ENCODE measurements around the gene POLL. TPM values are rescaled to one million over a fixed set of nuclear protein-coding genes. Genes with fewer than 3 reads are reported as not detected.

Gene POLL
- total and polyA plus RNA-seq, 2 experiments from 2014 or later, result 16.8 to 17.7 TPM

DNA sequence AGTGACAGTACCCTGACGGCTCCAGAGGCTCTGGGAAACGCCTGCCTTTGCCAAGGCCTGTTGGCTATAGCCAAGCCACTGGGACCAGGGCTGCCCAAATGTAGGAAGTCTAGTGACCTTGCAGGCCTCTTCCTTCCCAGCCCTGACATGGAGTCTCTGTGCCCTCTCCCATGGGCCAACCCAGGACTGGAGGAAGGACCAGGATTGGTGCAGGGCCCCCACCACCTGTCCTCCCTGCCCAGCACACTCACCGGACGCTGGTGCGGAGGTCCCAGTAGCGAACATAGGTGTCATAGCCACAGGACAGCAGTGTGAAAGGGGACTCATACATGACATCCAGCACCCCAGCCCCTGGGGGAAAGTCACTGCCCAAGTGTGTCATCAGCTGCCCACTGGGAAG is 24.0 kb upstream of the POLL start:
- no peaks in the 10 kb centered on the region for H3K9me3 ChIP-seq (ENCODE audit: low read depth)
- no peak overlapping the region for H2AFZ ChIP-seq
- no peaks in the 10 kb centered on the region for H3K36me3 ChIP-seq (replicated peaks; ENCODE audit: insufficient read depth, low read depth)
- H3K9me2 ChIP-seq (replicated peaks; ENCODE audit: insufficient read depth), result no peaks in the 10 kb centered on the region
- no peaks in the 10 kb centered on the region for H4K20me1 ChIP-seq (ENCODE audit: insufficient read depth, poor library complexity, severe bottlenecking)
- TF ChIP-seq EZH2phosphoT487 (IDR thresholded peaks at IDR 0.05; ENCODE audit: low read depth, severe bottlenecking, unreplicated experiment) (no peak), EZH2 (IDR thresholded peaks at IDR 0.05; ENCODE audit: borderline replicate concordance) (no peak)
- TF ChIP-seq, protein P1, sequence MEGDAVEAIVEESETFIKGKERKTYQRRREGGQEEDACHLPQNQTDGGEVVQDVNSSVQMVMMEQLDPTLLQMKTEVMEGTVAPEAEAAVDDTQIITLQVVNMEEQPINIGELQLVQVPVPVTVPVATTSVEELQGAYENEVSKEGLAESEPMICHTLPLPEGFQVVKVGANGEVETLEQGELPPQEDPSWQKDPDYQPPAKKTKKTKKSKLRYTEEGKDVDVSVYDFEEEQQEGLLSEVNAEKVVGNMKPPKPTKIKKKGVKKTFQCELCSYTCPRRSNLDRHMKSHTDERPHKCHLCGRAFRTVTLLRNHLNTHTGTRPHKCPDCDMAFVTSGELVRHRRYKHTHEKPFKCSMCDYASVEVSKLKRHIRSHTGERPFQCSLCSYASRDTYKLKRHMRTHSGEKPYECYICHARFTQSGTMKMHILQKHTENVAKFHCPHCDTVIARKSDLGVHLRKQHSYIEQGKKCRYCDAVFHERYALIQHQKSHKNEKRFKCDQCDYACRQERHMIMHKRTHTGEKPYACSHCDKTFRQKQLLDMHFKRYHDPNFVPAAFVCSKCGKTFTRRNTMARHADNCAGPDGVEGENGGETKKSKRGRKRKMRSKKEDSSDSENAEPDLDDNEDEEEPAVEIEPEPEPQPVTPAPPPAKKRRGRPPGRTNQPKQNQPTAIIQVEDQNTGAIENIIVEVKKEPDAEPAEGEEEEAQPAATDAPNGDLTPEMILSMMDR (IDR thresholded peaks at IDR 0.05; ENCODE audit: poor library complexity), result no peak
- 94% methylated on average over 6 of the region's 6 CpGs for WGBS (ENCODE audit: low lambda C conversion rate, missing lambda C conversion rate)
- no peaks in the 10 kb centered on the region for H3K27me3 ChIP-seq
- no peak for DNase-seq (ENCODE audit: low spot score)
- H3K79me2 ChIP-seq, result no peaks in the 10 kb centered on the region
- no peak overlapping the region for H3K4me3 ChIP-seq
- H3K4me1 ChIP-seq (ENCODE audit: insufficient read depth), result no peaks in the 10 kb centered on the region
- no peak overlapping the region for H3K4me2 ChIP-seq
- no peak overlapping the region for H3K27ac ChIP-seq

DNA sequence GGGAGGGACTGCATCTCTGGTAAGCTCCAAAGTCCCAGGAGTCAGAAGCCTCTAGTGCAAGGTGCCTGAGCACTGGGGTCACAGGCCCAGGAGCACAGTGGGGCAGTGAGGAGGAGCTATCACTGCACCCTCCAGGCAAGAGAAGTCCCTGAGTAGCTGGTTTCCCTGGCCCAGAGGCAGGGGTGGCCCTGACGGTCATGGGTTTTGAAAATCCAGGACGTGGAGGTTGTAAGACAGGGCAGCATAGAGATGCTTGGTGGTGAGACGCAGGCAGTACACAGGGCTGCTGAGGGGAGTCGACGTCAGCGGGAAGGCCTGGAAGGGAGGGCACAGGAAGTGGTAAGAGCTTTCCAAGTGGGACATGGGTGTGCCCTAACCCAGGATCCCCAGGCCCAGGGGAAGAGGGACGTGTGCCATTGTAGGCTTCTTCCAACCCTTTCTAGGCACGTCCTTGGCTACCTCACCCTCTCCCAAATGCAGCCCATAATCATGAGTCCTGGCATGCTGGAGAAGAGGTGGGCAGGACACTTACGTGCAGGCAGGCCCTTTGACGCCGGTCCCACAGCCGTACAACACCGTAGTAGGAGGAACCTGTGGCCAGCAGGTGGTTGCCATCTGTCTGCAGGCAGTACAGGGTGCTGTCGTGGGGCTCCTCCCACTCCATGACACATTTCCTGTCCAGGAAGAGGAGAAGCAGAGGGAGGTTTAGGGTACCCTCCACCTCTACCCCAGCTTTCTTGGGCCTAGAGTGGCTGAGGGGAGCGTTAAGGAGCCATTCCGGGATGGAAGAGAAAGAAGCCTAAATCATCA is 23.2 kb upstream of the POLL start:
- 94% methylated on average over 16 of the region's 16 CpGs for WGBS (ENCODE audit: low lambda C conversion rate, missing lambda C conversion rate)
- DNase-seq (ENCODE audit: low spot score), result no peak
- no peak for TF ChIP-seq EZH2phosphoT487 (IDR thresholded peaks at IDR 0.05; ENCODE audit: low read depth, severe bottlenecking, unreplicated experiment)
- TF ChIP-seq, protein P1 (IDR thresholded peaks at IDR 0.05; ENCODE audit: poor library complexity), result no peak
- TF ChIP-seq EZH2 (IDR thresholded peaks at IDR 0.05; ENCODE audit: borderline replicate concordance), result no peak
- H3K9me3 ChIP-seq (ENCODE audit: low read depth), result no peaks in the 10 kb centered on the region
- H4K20me1 ChIP-seq (ENCODE audit: insufficient read depth, poor library complexity, severe bottlenecking), result no peaks in the 10 kb centered on the region
- no peak overlapping the region for H2AFZ ChIP-seq
- no peaks in the 10 kb centered on the region for H3K27me3 ChIP-seq
- no peak overlapping the region for H3K4me3 ChIP-seq
- no peak overlapping the region for H3K27ac ChIP-seq
- H3K4me1 ChIP-seq (ENCODE audit: insufficient read depth), result no peaks in the 10 kb centered on the region
- no peaks in the 10 kb centered on the region for H3K79me2 ChIP-seq
- no peaks in the 10 kb centered on the region for H3K9me2 ChIP-seq (replicated peaks; ENCODE audit: insufficient read depth)
- H3K4me2 ChIP-seq, result no peak overlapping the region
- no peaks in the 10 kb centered on the region for H3K36me3 ChIP-seq (replicated peaks; ENCODE audit: insufficient read depth, low read depth)

DNA sequence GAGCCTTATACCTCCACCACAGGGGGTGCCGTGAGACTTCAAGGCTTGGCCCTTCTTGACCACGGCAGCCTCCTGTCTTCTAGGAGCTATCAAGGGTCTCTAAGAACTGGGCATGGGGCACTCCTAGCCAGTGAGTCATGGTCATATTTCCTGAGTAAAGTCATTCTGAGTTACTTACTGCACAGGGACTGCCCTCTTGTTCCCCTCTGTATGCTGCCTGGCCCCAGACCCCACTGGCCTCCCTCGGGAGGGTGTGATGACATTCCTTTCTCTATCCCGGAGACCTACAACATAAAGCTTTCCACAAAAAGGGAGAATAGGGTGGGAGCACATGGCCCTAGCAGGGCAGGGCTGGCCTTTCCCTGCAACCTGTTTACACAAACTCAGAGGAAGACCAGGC is 21.4 kb upstream of the POLL start:
- no peak for TF ChIP-seq EZH2 (IDR thresholded peaks at IDR 0.05; ENCODE audit: borderline replicate concordance)
- no peaks in the 10 kb centered on the region for H3K4me1 ChIP-seq (ENCODE audit: insufficient read depth)
- no peaks in the 10 kb centered on the region for H3K9me3 ChIP-seq (ENCODE audit: low read depth)
- no peak overlapping the region for H3K4me2 ChIP-seq
- H3K36me3 ChIP-seq (replicated peaks; ENCODE audit: insufficient read depth, low read depth), result no peaks in the 10 kb centered on the region
- DNase-seq (ENCODE audit: low spot score), result no peak
- H3K27ac ChIP-seq, result no peak overlapping the region
- no peaks in the 10 kb centered on the region for H3K27me3 ChIP-seq
- H3K79me2 ChIP-seq, result no peaks in the 10 kb centered on the region
- no peak overlapping the region for H2AFZ ChIP-seq
- WGBS (ENCODE audit: low lambda C conversion rate, missing lambda C conversion rate), result 81% methylated on average over 4 of the region's 4 CpGs
- H4K20me1 ChIP-seq (ENCODE audit: insufficient read depth, poor library complexity, severe bottlenecking), result no peaks in the 10 kb centered on the region
- no peaks in the 10 kb centered on the region for H3K9me2 ChIP-seq (replicated peaks; ENCODE audit: insufficient read depth)
- no peak overlapping the region for H3K4me3 ChIP-seq

DNA sequence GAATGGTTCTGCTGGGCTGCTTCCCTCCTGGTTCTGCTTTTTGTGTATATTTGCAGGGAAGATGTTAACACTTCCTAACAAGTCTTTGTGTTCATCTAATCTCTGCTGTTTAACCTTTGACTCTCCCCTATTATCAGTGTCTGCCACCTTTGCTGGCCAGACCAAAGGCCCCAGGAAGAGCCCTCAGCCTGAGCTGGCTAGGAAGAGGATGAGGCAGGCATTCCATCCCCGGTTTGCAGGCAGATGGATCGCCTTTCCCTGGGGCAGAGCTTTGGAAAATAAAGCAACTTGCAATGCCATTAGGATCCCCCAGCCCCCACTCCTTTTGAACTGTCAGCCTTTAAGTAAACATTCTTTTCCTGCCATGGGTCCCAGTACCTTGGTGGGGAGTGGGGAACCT is 19.1 kb upstream of the POLL start:
- Histone ChIP-seq H4K20me1 (ENCODE audit: insufficient read depth, poor library complexity, severe bottlenecking) (no peaks in the 10 kb centered on the region), H3K4me3 (no peak overlapping the region), H3K4me2 (no peak overlapping the region), H3K27me3 (no peaks in the 10 kb centered on the region), H3K4me1 (ENCODE audit: insufficient read depth) (no peaks in the 10 kb centered on the region), H3K27ac (no peak overlapping the region), H3K9me2 (replicated peaks; ENCODE audit: insufficient read depth) (no peaks in the 10 kb centered on the region), H3K9me3 (ENCODE audit: low read depth) (no peaks in the 10 kb centered on the region), H3K36me3 (replicated peaks; ENCODE audit: insufficient read depth, low read depth) (no peaks in the 10 kb centered on the region), H3K79me2 (no peaks in the 10 kb centered on the region), H2AFZ (no peak overlapping the region)
- WGBS (ENCODE audit: low lambda C conversion rate, missing lambda C conversion rate), result 17% methylated on average over 2 of the region's 2 CpGs
- no peak for TF ChIP-seq EZH2 (IDR thresholded peaks at IDR 0.05; ENCODE audit: borderline replicate concordance)
- no peak for TF ChIP-seq EZH2phosphoT487 (IDR thresholded peaks at IDR 0.05; ENCODE audit: low read depth, severe bottlenecking, unreplicated experiment)
- TF ChIP-seq, protein P1 (IDR thresholded peaks at IDR 0.05; ENCODE audit: poor library complexity), result no peak
- DNase-seq (ENCODE audit: low spot score), result no peak

Data from hepatocyte (in vitro differentiated cells).